ENCODE measurements around the gene BTD.

The BTD gene

DNA sequence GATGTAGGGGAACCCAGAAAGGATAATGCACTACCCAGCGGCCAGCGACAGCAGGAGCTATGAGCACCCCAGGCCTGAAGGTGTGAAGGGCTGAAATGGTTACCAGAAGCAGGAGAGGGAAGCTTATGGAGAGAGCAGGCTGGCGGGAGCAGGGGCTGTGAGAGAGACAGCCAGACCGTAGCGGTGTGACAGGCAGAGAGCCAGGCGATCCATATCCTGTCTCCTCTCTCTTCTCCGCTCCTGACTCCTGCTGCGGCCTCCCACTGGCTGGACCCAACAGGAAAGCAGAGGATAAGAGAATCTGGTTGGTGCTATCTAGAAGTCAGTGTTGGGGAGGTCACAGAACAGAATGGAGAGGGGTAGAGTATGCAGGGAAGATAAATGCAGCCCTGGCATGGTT is 49.9 kb downstream of the BTD start:
- Histone ChIP-seq H3K27me3 (replicated peaks) (no peaks in the 10 kb centered on the region), H3K27ac (no peak overlapping the region), H3K4me3 (ENCODE audit: low read depth, low read length) (no peak overlapping the region), H3K36me3 (replicated peaks) (no peaks in the 10 kb centered on the region)
- in situ Hi-C loops (cut with HindIII; ENCODE audit: low pct_ligation_motif_present, low sequenced_read_pairs), result no loop called here
- TF ChIP-seq, protein P1, sequence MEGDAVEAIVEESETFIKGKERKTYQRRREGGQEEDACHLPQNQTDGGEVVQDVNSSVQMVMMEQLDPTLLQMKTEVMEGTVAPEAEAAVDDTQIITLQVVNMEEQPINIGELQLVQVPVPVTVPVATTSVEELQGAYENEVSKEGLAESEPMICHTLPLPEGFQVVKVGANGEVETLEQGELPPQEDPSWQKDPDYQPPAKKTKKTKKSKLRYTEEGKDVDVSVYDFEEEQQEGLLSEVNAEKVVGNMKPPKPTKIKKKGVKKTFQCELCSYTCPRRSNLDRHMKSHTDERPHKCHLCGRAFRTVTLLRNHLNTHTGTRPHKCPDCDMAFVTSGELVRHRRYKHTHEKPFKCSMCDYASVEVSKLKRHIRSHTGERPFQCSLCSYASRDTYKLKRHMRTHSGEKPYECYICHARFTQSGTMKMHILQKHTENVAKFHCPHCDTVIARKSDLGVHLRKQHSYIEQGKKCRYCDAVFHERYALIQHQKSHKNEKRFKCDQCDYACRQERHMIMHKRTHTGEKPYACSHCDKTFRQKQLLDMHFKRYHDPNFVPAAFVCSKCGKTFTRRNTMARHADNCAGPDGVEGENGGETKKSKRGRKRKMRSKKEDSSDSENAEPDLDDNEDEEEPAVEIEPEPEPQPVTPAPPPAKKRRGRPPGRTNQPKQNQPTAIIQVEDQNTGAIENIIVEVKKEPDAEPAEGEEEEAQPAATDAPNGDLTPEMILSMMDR (IDR thresholded peaks at IDR 0.05; ENCODE audit: low read depth, low read length, missing control alignments), result no peak
- no peak for DNase-seq

DNA sequence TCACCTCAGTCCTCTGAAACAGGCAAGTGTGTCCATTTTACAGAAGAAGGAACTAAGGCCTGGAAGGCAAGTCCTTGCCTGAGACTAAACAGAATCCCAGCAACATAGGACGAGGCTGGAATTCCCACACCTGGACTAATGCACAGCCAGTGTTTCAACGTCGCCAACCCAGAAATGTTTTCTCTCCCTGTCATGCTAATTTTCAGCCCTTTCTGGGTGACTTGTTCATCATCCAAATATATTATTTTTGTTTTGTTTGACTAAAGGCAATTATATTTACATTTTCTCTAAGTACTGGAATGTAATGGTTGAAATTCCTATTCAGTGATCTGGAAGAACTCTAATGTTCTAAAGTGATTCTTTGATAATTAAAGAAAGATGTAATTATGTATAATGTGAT is 51.8 kb downstream of the BTD start:
- TF ChIP-seq, protein P1 (IDR thresholded peaks at IDR 0.05; ENCODE audit: low read depth, low read length, missing control alignments), result no peak
- no peaks in the 10 kb centered on the region for H3K36me3 ChIP-seq (replicated peaks)
- in situ Hi-C loops (cut with HindIII; ENCODE audit: low pct_ligation_motif_present, low sequenced_read_pairs), result no loop called here
- DNase-seq, result no peak
- no peak overlapping the region for H3K27ac ChIP-seq
- H3K27me3 ChIP-seq (replicated peaks), result no peaks in the 10 kb centered on the region
- H3K4me3 ChIP-seq (ENCODE audit: low read depth, low read length), result no peak overlapping the region

DNA sequence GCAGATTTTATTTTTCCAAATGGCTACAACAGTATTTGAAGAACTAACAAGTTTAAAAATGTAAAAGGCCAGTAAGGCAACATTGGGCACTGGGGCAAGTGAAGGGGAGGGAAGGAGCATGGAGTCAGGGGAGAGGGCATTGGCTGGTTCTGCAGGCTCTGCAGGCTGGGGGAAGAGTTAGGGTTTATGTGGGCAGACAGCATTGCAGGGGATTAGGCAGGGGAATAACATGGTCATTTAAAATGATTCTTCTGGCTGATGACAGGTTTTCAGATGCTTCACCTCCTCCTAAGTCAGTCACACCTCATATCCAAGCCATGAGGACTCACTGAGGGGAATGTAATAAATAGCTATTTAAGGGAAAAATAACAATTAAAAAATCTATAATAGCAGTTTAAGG is 52.6 kb downstream of the BTD start:
- H3K36me3 ChIP-seq (replicated peaks), result no peaks in the 10 kb centered on the region
- in situ Hi-C loops (cut with HindIII; ENCODE audit: low pct_ligation_motif_present, low sequenced_read_pairs), result no loop called here
- DNase-seq, result no peak
- TF ChIP-seq, protein P1 (IDR thresholded peaks at IDR 0.05; ENCODE audit: low read depth, low read length, missing control alignments), result no peak
- no peaks in the 10 kb centered on the region for H3K27me3 ChIP-seq (replicated peaks)
- no peak overlapping the region for H3K27ac ChIP-seq
- H3K4me3 ChIP-seq (ENCODE audit: low read depth, low read length), result no peak overlapping the region

DNA sequence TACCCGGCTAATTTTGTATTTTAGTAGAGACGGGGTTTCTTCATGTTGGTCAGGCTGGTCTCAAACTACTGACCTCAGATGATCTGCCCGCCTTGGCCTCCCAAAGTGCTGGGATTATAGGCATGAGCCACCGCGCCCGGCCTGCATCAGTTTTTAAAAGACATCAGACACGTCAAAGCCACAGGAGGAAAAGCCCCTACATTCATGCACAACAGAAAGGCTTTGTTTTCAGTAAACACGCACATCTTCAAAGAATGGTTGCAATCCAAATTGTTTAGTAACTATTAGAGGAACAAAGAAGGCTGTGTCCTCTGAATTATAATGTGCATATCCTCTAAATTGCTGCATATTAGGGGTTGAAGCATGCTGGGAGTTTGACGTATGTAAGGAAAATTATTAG is 53.3 kb downstream of the BTD start:
- H3K27ac ChIP-seq, result no peak overlapping the region

DNA sequence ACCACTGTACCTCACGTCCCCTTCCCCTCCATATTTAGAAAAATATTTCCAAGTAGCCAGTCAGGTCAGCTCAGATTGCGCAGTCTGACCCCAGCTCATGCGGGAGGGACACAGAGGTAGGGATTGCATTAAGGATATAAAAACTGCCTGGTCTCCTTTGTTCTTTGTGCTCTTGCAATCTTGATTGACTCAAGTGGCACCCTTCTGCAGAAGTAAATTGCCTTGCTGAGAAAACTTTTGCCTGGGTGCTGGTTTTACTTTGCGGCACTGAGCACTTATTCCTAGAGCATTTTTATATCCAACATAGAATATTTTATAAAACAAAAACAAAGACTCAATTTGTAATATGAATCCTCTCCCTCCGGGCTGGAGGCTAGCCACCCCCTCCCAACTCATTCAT is 54.8 kb downstream of the BTD start:
- no peak overlapping the region for H3K27ac ChIP-seq
- TF ChIP-seq, protein P1 (IDR thresholded peaks at IDR 0.05; ENCODE audit: low read depth, low read length, missing control alignments), result no peak
- no peak overlapping the region for H3K4me3 ChIP-seq (ENCODE audit: low read depth, low read length)
- DNase-seq, result no peak
- in situ Hi-C loops (cut with HindIII; ENCODE audit: low pct_ligation_motif_present, low sequenced_read_pairs), result no loop called here
- no peaks in the 10 kb centered on the region for H3K36me3 ChIP-seq (replicated peaks)
- H3K27me3 ChIP-seq (replicated peaks), result no peaks in the 10 kb centered on the region

More for the DNA sequence above, 53.3 kb downstream of the BTD start:
- no peak overlapping the region for H3K4me3 ChIP-seq (ENCODE audit: low read depth, low read length)
- H3K36me3 ChIP-seq (replicated peaks), result no peaks in the 10 kb centered on the region
- no peak for DNase-seq
- in situ Hi-C loops (cut with HindIII; ENCODE audit: low pct_ligation_motif_present, low sequenced_read_pairs), result no loop called here
- no peaks in the 10 kb centered on the region for H3K27me3 ChIP-seq (replicated peaks)
- TF ChIP-seq, protein P1 (IDR thresholded peaks at IDR 0.05; ENCODE audit: low read depth, low read length, missing control alignments), result no peak

DNA sequence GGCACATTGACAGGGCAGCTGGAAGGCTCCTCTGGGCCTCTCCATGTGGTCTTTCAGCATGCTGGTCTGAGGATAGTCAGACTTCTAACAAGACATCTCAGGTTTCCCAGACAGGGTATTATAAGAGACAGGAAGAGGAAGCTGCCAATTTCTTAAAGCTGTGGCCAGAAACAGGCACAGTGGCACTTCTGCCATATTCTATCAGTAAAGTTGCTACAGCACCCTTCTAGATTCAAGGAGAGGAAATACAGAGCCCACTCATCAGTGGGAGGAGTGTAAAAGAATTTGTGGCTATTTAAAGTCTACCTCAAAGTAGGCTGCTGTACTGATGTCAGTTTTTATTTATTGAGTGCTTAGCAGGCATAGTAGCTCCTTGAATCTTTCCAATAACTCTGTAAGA is 55.5 kb downstream of the BTD start:
- H3K27ac ChIP-seq, result no peak overlapping the region
- in situ Hi-C loops (cut with HindIII; ENCODE audit: low pct_ligation_motif_present, low sequenced_read_pairs), result no loop called here

More for the DNA sequence above, 55.5 kb downstream of the BTD start:
- Histone ChIP-seq H3K36me3 (replicated peaks) (no peaks in the 10 kb centered on the region), H3K4me3 (ENCODE audit: low read depth, low read length) (no peak overlapping the region), H3K27me3 (replicated peaks) (no peaks in the 10 kb centered on the region)
- no peak for DNase-seq
- TF ChIP-seq, protein P1 (IDR thresholded peaks at IDR 0.05; ENCODE audit: low read depth, low read length, missing control alignments), result no peak
